Tibial artery (tissue), 4 donors: ENCODE measurements around the gene PTPRJ.

Experiments
- DNase-seq, 2 donors: peaks; one replicate each; pipeline ENCODE4 v3.0.0-alpha.2; 2019
- H3K27ac ChIP-seq, 2 donors: fragments of 200-600 bp; sonication (generic) in 1 of 2; 1 replicate in 1 of 2; 2 replicates in 1 of 2; pipeline ENCODE4 v1.5.1; 2018 to 2019; ENCODE audit warnings: mild to moderate bottlenecking in 1 of 2
- H3K27me3 ChIP-seq, 2 donors: fragments of 200-600 bp; sonication (generic) in 1 of 2; one replicate each; pipeline versions ENCODE4 v1.5.1 to v1.6.0; 2016 to 2019
- H3K36me3 ChIP-seq, 3 donors: fragments of 200-600 bp; sonication (generic) in 2 of 3; one replicate each; pipeline ENCODE4 v1.5.1; 2016 to 2019; ENCODE audit warnings: mild to moderate bottlenecking in 2 of 3
- H3K4me1 ChIP-seq, 4 donors: fragments of 200-600 bp; sonication (generic) in 2 of 4; 1 replicate in 3 of 4; 2 replicates in 1 of 4; pipeline ENCODE4 v1.5.1; 2016 to 2019
- H3K4me3 ChIP-seq, 2 donors: fragments of 200-600 bp; sonication (generic) in 1 of 2; 1 replicate in 1 of 2; 2 replicates in 1 of 2; pipeline ENCODE4 v1.5.1; 2018 to 2019; ENCODE audit warnings: mild to moderate bottlenecking in 2 of 2
- H3K9me3 ChIP-seq, 3 donors: fragments of 200-600 bp; sonication (generic) in 1 of 3; one replicate each; pipeline ENCODE4 v1.5.1; 2016 to 2019
- intact Hi-C: fragments of 100-400 bp; cut with DNase I; formaldehyde crosslinking; loops from one replicate; pipeline ENCODE4 v1.15.0; 2023; ENCODE audit warnings: low total_unique reads
- TF ChIP-seq, protein P1 (sequence below), 2 experiments: fragments of 200-600 bp in 1 of 2; fragments of 450-650 bp in 1 of 2; IDR thresholded peaks; one replicate each; pipeline ENCODE4 v1.5.1; 2017 to 2019; ENCODE audit warnings: antibody characterized with exemption in 2 of 2, mild to moderate bottlenecking in 1 of 2, moderate library complexity in 1 of 2

Gene PTPRJ

DNA sequence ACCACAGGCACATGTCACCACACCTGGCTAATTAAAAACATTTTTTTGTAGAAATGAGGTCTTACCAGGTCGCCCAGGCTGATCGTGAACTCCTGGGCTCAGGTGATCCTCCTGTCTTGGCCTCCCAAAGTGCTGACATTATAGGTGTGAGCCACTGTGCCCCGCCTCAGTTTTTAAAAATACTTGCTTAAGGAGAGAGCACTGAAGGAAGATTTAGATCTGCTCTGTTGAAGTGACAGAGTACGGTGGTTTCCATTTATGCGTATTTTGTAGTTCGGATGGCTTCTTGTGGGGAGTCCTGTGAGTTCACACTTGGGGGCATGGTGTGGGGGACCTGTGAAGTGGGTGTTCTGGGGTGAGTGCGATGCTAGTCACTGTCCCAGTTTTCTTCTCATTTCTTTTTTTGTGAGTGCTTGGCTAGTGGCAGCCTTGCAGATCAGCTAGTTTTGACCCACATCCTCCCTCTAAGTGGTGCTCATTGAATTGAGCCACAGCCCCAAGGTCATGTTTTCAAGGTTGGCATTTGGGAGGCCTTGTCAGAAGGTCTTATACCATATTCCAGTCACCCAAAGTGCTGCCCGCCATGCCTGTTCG, 31.5 kb downstream of the PTPRJ start:
- DNase-seq: peak in 1 of 2 donors; percentile 38
- intact Hi-C loops: no loop called here
- TF ChIP-seq, protein P1, sequence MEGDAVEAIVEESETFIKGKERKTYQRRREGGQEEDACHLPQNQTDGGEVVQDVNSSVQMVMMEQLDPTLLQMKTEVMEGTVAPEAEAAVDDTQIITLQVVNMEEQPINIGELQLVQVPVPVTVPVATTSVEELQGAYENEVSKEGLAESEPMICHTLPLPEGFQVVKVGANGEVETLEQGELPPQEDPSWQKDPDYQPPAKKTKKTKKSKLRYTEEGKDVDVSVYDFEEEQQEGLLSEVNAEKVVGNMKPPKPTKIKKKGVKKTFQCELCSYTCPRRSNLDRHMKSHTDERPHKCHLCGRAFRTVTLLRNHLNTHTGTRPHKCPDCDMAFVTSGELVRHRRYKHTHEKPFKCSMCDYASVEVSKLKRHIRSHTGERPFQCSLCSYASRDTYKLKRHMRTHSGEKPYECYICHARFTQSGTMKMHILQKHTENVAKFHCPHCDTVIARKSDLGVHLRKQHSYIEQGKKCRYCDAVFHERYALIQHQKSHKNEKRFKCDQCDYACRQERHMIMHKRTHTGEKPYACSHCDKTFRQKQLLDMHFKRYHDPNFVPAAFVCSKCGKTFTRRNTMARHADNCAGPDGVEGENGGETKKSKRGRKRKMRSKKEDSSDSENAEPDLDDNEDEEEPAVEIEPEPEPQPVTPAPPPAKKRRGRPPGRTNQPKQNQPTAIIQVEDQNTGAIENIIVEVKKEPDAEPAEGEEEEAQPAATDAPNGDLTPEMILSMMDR (IDR thresholded peaks at IDR 0.05): no peak

DNA sequence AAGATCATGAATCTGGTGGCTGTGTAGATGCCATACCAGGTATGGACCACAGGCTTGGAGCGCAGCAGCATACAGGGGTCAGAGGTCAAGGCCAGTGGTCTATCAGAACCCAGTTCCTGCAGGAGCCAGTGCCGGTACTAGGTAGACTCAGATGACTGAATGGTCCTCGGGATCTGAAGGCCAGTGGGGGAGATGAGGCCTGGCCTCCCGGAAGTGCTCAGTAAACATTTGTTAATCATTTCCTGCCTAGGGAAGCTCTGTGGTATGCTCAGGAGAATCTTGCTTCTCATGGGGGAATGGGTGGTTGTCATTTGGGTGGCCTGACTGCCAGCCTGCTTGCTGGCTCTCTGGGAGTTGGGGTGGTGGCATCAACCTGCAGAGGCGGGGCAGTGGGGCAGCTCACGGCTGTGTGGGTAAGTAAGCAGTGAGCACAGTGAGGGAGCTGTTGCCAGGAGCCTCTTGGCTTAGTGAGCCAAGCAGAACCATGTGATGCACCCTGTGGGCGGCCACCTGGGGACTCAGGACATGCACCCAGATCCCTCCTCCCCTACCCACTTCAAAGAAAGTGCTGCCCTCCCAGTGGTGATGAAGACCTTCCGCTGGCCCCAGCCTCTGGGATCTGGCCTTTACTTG, 33.0 kb downstream of the PTPRJ start:
- peak in 1 of 2 donors; percentile 64 for DNase-seq
- Histone ChIP-seq H3K36me3 (no peaks in the 10 kb centered on the region), H3K4me3 (no peak overlapping the region), H3K27me3 (no peaks in the 10 kb centered on the region), H3K27ac (no peak overlapping the region), H3K4me1 (peaks cover 0 to 6% (median 0%) of the 10 kb centered on the region in 4 donors), H3K9me3 (no peaks in the 10 kb centered on the region)
- TF ChIP-seq, protein P1 (IDR thresholded peaks at IDR 0.05): no peak
- intact Hi-C loops: no loop called here

More for the DNA sequence above, 31.5 kb downstream of the PTPRJ start:
- no peak overlapping the region for H3K4me3 ChIP-seq
- H3K27ac ChIP-seq: no peak overlapping the region
- peaks cover 0 to 7% (median 3%) of the 10 kb centered on the region in 4 donors for H3K4me1 ChIP-seq
- no peaks in the 10 kb centered on the region for H3K9me3 ChIP-seq
- H3K36me3 ChIP-seq: no peaks in the 10 kb centered on the region
- no peaks in the 10 kb centered on the region for H3K27me3 ChIP-seq

DNA sequence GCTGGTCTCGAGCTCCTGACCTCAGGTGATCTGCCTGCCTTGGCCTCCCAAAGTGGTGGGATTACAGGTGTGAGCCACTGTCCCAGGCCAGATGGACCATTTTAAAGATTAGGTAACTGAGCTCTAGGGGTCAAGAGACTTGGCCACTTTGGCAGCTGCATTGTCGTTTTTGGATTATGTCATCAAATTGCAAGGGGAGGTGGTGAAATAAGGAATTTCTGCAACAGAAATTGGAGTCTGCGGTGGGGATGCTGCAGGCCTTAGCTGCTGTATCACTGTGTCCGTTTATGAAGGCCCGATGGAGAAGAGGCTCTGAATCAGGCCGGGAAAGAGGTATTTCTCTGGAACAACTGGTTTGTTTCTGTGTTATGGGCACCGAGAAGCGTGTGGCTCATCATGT, 34.6 kb downstream of the PTPRJ start:
- Histone ChIP-seq H3K27me3 (no peaks in the 10 kb centered on the region), H3K27ac (no peak overlapping the region), H3K36me3 (no peaks in the 10 kb centered on the region), H3K4me1 (peaks cover 0 to 6% (median 0%) of the 10 kb centered on the region in 4 donors), H3K9me3 (no peaks in the 10 kb centered on the region), H3K4me3 (no peak overlapping the region)
- intact Hi-C loops: no loop called here
- TF ChIP-seq, protein P1 (IDR thresholded peaks at IDR 0.05): no peak
- peak in 1 of 2 donors; percentile 38 for DNase-seq

DNA sequence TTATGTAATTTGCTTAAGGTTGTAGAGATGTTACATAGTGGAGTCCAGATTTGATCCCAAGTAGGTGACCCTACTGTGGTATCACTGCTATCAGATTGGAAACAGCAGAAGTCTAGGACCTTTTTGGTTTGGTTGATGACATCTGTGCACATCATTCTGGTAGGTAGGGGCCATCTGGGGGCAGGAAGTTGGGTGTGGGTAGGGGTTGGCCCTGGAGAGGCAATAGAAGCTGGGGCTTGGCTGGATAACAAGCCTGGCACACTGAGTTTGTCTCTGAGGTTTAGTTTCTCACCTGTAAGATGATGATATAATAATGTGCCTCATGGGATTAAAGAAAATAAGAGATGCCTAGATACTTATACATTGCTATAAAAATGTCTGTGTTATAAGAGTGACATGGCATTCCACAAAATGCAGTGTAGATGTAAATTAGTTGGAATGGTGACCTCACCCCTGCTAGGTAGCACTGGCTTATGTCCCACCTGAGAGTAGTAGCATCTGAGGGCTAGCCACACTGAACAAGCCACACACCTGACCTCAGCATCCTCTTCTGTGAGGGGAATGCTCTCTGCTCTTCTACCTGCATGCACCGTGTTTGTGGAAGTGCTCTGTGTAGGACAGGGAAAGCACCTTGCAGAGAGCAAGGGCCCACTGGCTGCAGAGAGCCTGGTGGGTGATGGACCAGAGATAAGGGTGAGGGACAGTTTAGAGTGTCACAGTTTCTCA, 36.9 kb downstream of the PTPRJ start:
- DNase-seq: no peak
- Histone ChIP-seq H3K9me3 (no peaks in the 10 kb centered on the region), H3K27me3 (no peaks in the 10 kb centered on the region), H3K4me3 (no peak overlapping the region), H3K4me1 (peaks cover 0 to 6% (median 0%) of the 10 kb centered on the region in 4 donors), H3K36me3 (no peaks in the 10 kb centered on the region), H3K27ac (no peak overlapping the region)
- intact Hi-C loops: no loop called here
- TF ChIP-seq, protein P1 (IDR thresholded peaks at IDR 0.05): no peak

DNA sequence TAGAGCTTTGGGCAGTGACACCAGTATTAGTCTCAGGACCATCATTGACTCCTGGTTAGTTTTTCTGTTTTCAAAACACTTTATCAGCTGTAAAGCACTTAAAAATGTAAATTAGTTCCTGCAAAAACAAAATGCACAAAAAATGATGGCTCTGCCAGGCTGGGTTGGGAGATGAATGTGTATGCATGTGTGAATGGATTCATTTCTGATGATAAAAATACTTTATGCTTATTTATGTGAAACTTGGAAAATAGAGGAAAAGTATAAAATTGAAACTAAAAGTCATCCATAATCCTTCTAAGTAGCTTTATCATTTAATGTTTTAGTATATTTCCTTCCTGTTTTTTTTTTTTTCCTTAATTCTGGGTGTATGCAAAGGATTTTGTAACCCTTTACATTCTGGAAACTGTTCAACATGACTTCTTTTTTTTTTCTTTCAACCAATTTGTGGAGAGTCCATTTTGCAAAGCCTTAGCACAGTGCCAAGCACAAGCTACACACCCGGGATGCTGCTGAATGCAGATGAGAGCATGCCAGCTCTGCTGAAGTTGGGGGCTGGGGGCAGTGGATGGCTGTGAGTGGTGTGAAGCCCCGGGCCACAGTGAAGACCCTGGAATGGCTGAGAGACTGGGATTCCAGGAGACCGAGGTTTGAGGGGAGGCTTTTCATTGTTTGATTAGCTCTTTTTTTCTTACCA, 37.6 kb downstream of the PTPRJ start:
- Histone ChIP-seq H3K4me3 (no peak overlapping the region), H3K27ac (no peak overlapping the region), H3K27me3 (no peaks in the 10 kb centered on the region), H3K4me1 (peaks cover 0 to 6% (median 0%) of the 10 kb centered on the region in 4 donors), H3K36me3 (no peaks in the 10 kb centered on the region), H3K9me3 (no peaks in the 10 kb centered on the region)
- intact Hi-C loops: no loop called here
- no peak for DNase-seq
- TF ChIP-seq, protein P1 (IDR thresholded peaks at IDR 0.05): no peak
